T-helper 17 cell (primary cell): Measurements from ENCODE around the gene INPP5A. TPM values are rescaled to one million over a fixed set of nuclear protein-coding genes. Genes with fewer than 3 reads are reported as not detected.

Experiments used
- ATAC-seq: fragments of 150-1000 bp; cut with Tn5 transposase; 2 replicates; pipeline ENCODE4 v1.10.0; 2021; ENCODE audit warnings: mild to moderate bottlenecking, moderate library complexity
- DNase-seq, 3 donors: peaks; one replicate each; pipeline versions ENCODE4 v3.0.0 to v3.0.0-alpha.2; 2020 to 2021
- H3K9me3 ChIP-seq: one replicate; pipeline ENCODE4 v1.7.0; 2013; ENCODE audit warnings: low read length, mild to moderate bottlenecking; ENCODE audit not compliant: control insufficient read depth, poor library complexity, severe bottlenecking
- H3K27ac Mint-ChIP-seq: one replicate; pipeline ENCODE4 v1.8.0; 2022; ENCODE audit warnings: mild to moderate bottlenecking, moderate library complexity, mixed read lengths
- H3K27me3 Mint-ChIP-seq: one replicate; pipeline ENCODE4 v1.8.0; 2022; ENCODE audit warnings: mixed read lengths
- H3K36me3 Mint-ChIP-seq: one replicate; pipeline ENCODE4 v1.8.0; 2022; ENCODE audit warnings: low read depth, mixed read lengths
- H3K4me1 Mint-ChIP-seq: one replicate; pipeline ENCODE4 v1.8.0; 2022; ENCODE audit warnings: mild to moderate bottlenecking, mixed read lengths
- H3K4me3 Mint-ChIP-seq: one replicate; pipeline ENCODE4 v1.8.0; 2022; ENCODE audit warnings: mild to moderate bottlenecking, moderate library complexity, mixed read lengths
- total RNA-seq, 4 donors: library from RNA in 2 of 4; stranded (reverse) in 2 of 4; gene quantifications; one replicate each; pipeline ENCODE4 v1.2.3 and lab custom pipeline; 2022 to 2026

The INPP5A gene
- total RNA-seq, 2 donors from 2014 or later: 17.6 to 24.7 TPM

DNA sequence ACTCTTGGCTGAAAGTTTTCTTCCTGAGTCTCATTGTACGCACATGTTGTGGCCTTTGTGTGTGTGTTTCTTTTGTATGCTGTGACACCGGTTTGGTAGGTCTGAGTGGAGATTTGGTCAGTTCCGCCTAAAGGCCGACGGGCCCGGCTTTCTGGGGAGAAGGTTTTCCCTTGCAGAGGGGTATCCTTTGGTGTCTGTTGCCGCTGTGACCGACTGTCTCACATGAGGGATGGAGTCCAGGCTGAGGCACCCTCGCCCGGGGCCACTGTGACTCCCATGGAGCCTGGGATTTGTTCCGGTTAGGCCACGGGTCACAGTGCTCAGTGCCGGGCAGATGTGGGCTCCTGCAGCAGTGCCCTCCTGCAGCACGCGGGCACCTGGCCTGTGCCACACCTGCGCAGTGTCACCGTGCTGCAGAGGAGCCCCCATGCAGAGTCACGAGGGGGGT, 19.4 kb downstream of the INPP5A start:
- Mint-ChIP-seq H3K27me3 (no peaks in the 10 kb centered on the region), H3K27ac (peak overlapping the region; percentile 24), H3K4me3 (peak overlapping the region; percentile 33), H3K36me3 (no peaks in the 10 kb centered on the region), H3K4me1 (peaks cover 26% of the 10 kb centered on the region)
- ATAC-seq: no peak
- H3K9me3 ChIP-seq: no peaks in the 10 kb centered on the region
- no peak for DNase-seq

DNA sequence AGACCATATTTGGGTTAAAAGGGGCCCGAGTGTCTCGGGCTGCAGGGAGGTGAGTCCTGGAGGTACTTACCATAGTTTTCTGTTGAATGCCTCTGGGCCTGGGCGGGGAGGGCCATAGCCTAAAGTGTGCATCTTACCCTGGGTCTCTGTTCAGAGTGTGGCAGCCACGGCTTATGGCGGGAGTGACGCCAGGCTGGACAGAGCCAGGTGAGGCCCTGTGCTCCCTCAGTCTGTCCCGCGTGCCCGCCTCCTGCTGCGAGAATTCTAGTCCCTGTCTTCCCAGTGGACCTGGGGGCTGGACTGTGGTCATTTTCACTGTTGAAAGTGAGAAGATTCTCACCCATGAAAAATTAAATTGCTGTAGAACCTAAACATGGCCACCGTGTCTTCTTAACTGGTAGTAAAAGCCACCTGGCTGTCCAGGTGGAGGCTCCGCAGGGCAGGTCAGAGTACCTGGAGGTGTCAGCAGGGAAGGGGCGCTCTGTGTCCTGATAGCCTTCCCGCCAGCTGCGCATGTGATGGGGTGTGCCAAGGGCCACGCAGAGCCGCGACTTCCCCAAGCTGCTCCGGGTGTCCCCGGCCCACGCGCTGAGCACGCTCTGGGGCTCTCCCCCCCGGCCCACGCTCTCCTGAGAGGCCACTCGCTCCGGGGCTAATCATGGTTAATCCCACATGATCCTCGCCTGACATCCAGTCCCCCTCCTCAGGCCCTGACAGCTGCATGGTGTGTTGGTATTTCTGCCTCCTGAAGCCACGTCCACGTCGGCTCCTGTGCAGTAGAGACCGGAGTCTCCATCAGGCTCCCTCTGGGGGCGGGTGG, 20.3 kb downstream of the INPP5A start:
- Mint-ChIP-seq H3K4me3 (no peak overlapping the region), H3K4me1 (peaks cover 26% of the 10 kb centered on the region), H3K27me3 (no peaks in the 10 kb centered on the region), H3K36me3 (no peaks in the 10 kb centered on the region), H3K27ac (no peak overlapping the region)
- no peak for ATAC-seq
- DNase-seq: no peak
- H3K9me3 ChIP-seq: no peaks in the 10 kb centered on the region

DNA sequence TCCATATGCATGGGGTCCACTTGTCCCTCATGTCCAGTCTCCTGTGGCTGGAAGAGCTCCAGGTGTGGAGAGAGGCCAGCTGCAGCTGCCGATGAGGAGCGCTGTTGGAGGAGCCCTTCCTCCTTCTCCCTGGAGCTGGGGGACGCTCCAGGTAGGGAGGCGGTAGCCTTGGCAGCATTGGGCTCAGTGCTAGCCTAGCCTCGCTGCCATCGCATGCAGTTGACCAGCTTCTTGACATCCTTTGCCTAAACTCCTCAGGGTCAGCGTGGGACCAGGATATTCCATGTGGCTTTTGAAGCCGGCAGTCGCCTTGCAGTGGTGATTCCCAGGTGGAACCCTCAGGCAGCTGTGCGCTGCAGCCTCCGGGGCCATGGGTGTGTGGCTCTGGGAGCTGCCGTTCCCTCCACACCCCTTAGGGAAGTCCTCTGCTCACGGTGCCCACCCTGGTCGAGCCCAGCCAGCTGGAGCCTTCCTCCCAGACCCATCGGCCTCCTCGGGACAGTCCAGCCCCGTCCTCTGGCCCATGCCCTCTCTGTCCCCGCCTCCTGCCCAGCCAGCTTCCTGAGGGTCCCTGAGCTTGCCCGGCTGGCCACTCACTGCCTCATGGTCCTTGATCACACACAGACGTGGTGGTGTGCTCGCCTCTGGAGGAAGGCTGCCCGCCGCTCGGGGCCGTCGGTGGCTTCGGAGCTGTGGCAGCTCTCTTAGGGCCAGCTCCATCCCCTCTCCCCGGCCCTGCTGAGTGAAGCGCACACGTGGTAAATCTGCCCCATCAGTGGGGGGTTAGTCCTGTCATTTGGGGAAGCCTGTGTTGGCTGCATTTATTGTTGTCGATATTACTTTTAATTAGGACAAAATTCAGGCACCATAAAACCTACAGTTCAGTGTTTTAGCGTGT, 21.2 kb downstream of the INPP5A start:
- DNase-seq (no peak), ATAC-seq (no peak)
- no peaks in the 10 kb centered on the region for H3K36me3 Mint-ChIP-seq
- no peak overlapping the region for H3K4me3 Mint-ChIP-seq
- no peak overlapping the region for H3K27ac Mint-ChIP-seq
- H3K4me1 Mint-ChIP-seq: peaks cover 29% of the 10 kb centered on the region
- no peaks in the 10 kb centered on the region for H3K9me3 ChIP-seq
- H3K27me3 Mint-ChIP-seq: no peaks in the 10 kb centered on the region

DNA sequence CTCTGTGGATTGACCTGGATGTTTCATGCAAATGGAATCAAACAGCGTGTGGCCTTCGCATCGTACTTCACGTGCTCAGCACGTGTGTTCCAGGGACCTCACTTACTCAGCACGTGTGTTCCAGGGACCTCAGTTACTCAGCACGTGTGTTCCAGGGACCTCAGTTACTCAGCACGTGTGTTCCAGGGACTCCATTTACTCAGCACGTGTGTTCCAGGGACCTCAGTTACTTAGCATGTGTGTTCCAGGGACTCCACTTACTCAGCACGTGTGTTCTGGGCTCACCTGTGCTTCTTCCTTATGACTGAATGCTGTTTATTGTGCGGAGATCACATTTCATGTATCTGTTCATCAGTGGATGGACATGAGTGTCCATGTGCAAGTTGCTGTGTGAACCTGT, 22.0 kb downstream of the INPP5A start:
- no peak for DNase-seq
- ATAC-seq: no peak
- H3K36me3 Mint-ChIP-seq: no peaks in the 10 kb centered on the region
- no peaks in the 10 kb centered on the region for H3K9me3 ChIP-seq
- no peak overlapping the region for H3K27ac Mint-ChIP-seq
- no peaks in the 10 kb centered on the region for H3K27me3 Mint-ChIP-seq
- peaks cover 34% of the 10 kb centered on the region for H3K4me1 Mint-ChIP-seq
- H3K4me3 Mint-ChIP-seq: no peak overlapping the region

DNA sequence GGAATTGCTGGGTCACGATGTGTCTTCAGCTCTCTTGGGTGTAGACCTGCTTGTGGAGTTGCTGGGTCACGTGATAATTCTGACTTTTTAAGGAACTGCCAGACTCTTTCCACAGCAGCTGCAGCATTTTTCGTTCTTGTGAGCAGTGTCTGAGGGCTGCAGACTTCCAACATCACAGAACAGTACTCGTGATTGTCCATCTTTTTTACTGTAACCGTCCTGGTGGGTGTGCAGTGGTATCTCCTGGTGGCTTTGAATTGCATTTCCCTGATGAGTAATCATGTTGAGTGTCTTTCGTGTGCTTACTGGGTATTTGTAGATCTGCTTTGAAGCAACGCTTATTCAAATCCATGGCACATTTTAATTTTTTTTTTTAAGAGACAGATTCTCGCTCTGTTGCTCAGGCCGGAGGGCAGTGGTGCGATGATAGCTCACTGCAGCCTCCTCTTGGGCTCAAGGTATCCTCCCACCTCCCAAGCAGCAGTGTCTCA, 22.7 kb downstream of the INPP5A start:
- H3K27ac Mint-ChIP-seq: peak overlapping the region; percentile 27
- H3K27me3 Mint-ChIP-seq: no peaks in the 10 kb centered on the region
- H3K4me1 Mint-ChIP-seq: peaks cover 36% of the 10 kb centered on the region
- no peaks in the 10 kb centered on the region for H3K9me3 ChIP-seq
- H3K36me3 Mint-ChIP-seq: no peaks in the 10 kb centered on the region
- DNase-seq (no peak), ATAC-seq (no peak)
- H3K4me3 Mint-ChIP-seq: no peak overlapping the region

DNA sequence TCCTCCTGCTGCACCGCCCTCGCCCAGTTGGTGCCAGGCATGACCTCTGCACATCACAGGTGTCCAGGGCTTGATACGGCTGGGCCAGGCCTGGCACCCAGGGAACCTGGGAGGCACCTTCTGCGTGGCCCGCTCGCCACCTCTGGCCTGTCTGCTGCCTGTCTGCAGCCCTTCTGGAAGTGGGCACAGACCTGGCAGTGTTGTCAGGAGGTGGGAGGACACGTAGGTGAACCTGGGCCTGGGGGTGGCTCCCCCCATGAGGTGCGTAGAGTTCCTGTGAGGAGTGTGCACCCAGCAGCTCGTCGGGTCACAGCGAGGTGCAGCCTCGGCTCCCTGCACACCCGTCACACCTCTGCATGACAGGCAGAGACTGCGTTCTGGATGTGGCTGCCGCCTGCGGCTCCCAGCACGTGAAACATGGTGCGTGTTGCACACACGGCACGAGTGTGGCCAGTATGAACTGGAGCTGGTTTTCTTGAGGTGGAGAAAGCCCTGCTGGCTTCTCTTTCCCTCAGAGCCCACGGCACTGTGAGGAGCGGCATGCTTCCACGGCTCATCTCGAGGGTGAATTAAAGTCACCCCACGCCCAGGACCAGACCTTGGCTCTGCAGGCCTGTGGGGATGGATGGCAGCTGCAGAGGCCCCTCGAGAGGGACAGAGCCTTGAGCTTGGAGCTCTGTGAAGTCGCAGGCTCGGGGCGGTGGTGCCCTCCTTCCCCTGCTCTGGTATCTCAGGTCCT, 24.8 kb downstream of the INPP5A start:
- Mint-ChIP-seq H3K4me3 (no peak overlapping the region), H3K4me1 (peaks cover 29% of the 10 kb centered on the region), H3K36me3 (peaks cover 3% of the 10 kb centered on the region), H3K27me3 (no peaks in the 10 kb centered on the region), H3K27ac (no peak overlapping the region)
- ATAC-seq (no peak), DNase-seq (no peak)
- H3K9me3 ChIP-seq: no peaks in the 10 kb centered on the region

DNA sequence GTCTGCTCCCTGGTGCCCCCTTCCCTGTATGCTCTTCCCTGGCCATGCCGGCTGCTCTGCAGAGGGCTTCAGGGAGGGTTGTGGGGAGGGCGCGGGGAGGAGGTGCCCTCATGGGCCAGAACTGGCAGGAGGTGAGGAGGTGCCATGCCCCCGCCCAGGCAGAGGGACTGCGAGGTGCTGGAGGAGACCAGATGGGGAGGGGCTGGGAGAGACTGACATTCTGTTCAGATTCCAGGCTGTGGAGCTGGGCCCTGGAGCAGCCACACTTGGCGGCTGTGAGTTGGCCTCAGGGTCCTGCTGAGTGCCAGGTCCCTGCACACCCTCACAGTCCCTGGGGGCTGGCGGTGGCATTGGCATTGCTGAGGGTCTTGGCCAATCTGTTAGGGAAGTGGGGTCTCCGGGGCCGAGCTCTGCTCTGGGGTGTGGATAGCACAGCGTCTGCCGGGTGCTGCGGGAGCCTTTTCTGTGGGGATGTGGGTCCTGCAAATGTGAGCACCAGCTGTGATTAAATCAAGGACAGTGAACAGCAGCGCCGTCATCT, 25.4 kb downstream of the INPP5A start:
- no peak for ATAC-seq
- Mint-ChIP-seq H3K27ac (no peak overlapping the region), H3K4me1 (peaks cover 29% of the 10 kb centered on the region), H3K4me3 (no peak overlapping the region), H3K27me3 (no peaks in the 10 kb centered on the region), H3K36me3 (peaks cover 3% of the 10 kb centered on the region)
- DNase-seq: no peak
- H3K9me3 ChIP-seq: no peaks in the 10 kb centered on the region

DNA sequence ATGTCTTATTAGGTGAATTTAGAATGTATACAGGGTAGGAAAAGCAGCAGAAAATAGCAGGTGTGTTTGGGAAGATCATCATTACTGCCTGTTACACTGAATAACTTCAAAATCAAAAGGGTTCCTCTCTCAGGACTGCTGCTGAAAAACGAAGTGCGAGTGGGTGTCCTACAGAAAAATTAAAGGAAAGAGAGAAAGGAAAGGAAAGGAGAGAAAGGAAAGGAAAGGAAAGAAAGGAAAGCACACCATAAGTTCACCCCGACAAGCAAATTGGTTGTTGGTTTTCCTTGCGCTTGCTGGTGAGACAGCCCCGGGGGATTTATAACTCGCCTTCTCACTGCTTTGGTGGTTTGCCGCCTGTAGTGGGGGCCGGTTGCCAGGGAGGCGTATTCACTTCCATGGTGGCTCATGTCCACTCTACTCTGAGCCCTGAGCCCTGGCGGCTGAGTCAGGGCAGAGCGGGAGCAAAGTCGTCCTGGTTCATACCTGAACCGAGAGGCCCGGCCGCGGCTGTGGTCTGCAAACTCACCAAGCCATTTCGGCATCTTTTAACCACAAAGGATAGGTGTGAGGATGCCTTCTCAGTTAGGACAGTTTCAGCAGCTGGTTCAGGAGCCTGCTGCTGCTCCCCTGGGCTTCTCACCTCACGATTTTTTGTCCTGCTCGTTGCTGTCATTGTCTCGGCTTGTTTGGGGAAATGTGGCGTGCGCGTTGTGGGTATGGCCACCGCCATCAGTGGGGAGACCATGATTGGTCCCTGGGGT, 26.1 kb downstream of the INPP5A start:
- Mint-ChIP-seq H3K27me3 (no peaks in the 10 kb centered on the region), H3K27ac (no peak overlapping the region), H3K4me1 (peaks cover 29% of the 10 kb centered on the region), H3K4me3 (no peak overlapping the region), H3K36me3 (peaks cover 3% of the 10 kb centered on the region)
- no peak for ATAC-seq
- no peak for DNase-seq
- H3K9me3 ChIP-seq: no peaks in the 10 kb centered on the region

DNA sequence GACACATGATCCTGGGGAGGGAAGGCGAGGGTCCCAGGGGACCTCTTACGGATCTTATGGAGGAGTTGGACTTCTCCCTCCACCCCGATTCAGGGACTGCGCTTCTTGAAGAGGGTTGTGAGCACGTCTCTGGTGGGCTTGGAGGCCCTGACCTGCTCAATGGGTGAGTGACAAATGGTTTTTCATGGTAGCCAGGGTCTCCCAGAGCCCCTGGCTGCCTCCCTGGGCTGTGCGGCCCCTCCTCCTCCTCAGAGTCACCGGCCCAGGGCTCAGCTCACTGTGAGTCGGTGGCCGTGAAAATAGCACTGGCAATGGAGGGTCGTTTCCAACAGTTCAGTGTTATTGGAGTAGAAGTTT, 26.6 kb downstream of the INPP5A start:
- no peaks in the 10 kb centered on the region for H3K9me3 ChIP-seq
- H3K27ac Mint-ChIP-seq: no peak overlapping the region
- no peak for DNase-seq
- peaks cover 25% of the 10 kb centered on the region for H3K4me1 Mint-ChIP-seq
- H3K36me3 Mint-ChIP-seq: peaks cover 3% of the 10 kb centered on the region
- ATAC-seq: no peak
- no peaks in the 10 kb centered on the region for H3K27me3 Mint-ChIP-seq
- H3K4me3 Mint-ChIP-seq: no peak overlapping the region

DNA sequence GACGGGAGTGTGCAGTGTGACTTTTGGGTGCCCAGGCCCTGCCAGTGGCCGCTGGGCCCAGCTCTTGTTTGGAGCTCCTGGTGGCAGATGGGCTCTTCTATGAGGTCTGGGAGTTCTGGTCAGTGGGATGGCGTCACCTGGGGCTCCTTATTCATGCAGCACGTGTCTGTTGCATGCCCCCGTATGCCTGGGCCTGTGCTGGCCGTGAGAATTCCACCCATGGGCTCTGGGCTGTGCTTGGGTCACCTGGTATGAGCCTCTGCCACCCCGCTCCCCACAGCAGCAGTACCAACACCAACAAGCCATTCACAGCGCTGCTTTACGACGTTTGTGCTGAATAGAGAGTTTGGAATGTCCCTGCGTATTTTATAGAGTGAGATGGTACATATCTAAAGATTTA, 27.1 kb downstream of the INPP5A start:
- no peak for DNase-seq
- no peaks in the 10 kb centered on the region for H3K9me3 ChIP-seq
- H3K4me1 Mint-ChIP-seq: peaks cover 20% of the 10 kb centered on the region
- H3K36me3 Mint-ChIP-seq: peaks cover 3% of the 10 kb centered on the region
- no peak overlapping the region for H3K27ac Mint-ChIP-seq
- no peaks in the 10 kb centered on the region for H3K27me3 Mint-ChIP-seq
- no peak overlapping the region for H3K4me3 Mint-ChIP-seq
- ATAC-seq: no peak

DNA sequence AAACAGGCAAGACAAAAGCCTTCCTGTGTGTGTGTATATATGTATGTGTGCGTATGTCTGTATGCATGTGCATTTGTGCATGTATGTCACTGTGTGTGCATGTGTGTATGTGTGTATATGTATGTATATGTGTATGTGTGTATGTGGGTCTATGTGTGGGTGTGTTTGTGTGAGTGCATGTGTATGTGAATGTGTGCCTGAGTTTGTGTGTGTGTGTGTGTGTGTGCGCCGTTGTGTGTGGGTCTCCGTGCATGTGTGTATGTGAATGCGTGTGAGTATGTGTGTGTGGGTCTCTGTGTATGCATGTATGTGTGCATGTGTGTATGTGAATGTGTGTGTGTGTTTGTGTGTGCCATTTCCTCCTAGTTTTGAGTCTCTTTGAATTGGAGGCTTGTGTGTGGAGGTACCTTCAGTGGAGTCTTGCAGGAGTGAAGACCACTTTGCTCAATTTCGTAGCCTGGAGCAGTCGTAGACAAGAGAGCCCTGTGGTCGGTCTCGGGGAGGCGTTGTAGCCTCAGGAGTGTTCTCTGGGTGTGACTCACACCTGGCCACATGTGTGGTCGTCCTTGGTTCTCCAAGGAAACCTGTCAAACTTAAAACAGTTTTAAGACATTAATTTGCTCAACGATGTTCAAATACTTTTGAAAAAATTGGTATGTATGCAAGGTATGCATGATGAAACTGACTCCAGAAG, 28.1 kb downstream of the INPP5A start:
- Mint-ChIP-seq H3K4me1 (peaks cover 22% of the 10 kb centered on the region), H3K36me3 (peaks cover 3% of the 10 kb centered on the region), H3K27me3 (no peaks in the 10 kb centered on the region), H3K27ac (no peak overlapping the region), H3K4me3 (no peak overlapping the region)
- H3K9me3 ChIP-seq: no peaks in the 10 kb centered on the region
- ATAC-seq (no peak), DNase-seq (no peak)

DNA sequence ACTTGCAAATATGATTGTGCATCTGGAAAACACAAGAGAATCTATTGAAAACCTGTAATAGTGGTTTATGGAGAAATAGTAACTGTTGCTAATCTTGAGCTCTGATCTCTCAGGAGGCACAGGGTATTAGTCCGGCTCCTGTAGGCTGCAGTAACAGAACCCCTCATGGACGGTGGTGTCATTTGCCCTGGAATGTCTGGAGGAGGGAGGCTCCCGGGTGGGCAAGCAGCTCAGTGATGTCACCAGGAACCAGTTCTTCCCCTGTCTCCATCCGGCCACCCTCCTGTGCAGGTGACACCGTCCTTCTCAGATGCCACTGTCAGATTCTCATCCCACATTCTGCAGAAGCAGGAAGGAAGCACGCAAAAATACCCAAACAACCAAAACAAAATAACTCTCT, 29.3 kb downstream of the INPP5A start:
- peaks cover 3% of the 10 kb centered on the region for H3K36me3 Mint-ChIP-seq
- H3K27ac Mint-ChIP-seq: no peak overlapping the region
- no peak for DNase-seq
- ATAC-seq: no peak
- no peak overlapping the region for H3K4me3 Mint-ChIP-seq
- H3K27me3 Mint-ChIP-seq: no peaks in the 10 kb centered on the region
- H3K4me1 Mint-ChIP-seq: peaks cover 19% of the 10 kb centered on the region
- H3K9me3 ChIP-seq: no peaks in the 10 kb centered on the region
